ENCODE data around the gene USP31. TPM values are rescaled to one million over a fixed set of nuclear protein-coding genes. Genes with fewer than 3 reads are reported as not detected.

The USP31 gene
- total RNA-seq, 1 experiment from 2014 or later = 16.1 TPM

DNA sequence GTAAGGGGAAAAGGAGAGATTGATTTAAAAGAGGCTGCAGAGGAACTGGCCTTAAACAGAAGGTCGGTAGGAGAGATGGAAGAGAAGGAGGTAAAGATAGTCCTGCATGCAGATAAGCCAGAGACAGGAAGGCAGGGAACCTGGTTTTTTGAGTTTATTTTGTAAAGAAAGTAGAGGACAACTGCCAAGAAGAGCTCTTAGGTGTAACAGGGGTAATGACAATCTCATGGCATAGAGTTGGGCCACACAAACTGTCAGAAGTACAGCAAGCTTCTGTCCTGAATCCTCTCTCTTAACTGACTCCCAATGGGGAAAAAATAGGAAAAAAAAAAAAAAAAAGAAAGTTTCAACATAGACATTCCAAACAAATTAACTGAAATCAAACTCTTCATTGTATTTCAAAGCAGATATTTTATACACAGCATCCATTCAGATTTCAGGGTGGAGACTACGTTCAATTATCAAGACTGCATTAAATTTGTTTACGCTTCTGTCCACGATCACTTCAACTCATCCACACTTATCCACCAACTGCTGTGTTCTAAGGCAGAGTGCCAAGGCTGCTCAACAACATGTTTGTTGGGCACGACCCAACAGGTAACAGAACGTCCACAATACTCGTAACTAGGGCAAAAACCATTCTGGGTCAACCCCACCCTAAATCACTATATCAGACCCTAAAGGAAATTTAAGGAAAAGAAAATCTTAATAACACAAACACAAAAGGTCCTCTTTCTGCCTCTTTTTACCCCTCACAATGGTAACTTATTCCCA lies 34.9 kb downstream of the USP31 start:
- Histone ChIP-seq H3K4me2 (ENCODE audit: insufficient read depth, insufficient read length, low read length) (no peak overlapping the region), H2AFZ (ENCODE audit: low read length) (no peak overlapping the region), H2BK20ac (ENCODE audit: low read depth, low read length, poor library complexity, severe bottlenecking) (no peak overlapping the region), H3K27ac (ENCODE audit: insufficient read length, low read depth, low read length) (no peak overlapping the region), H4K5ac (ENCODE audit: insufficient read length, low read depth, low read length) (no peak overlapping the region), H3K23ac (ENCODE audit: insufficient read length, low read depth, low read length) (no peak overlapping the region), H2BK120ac (ENCODE audit: low read depth, low read length, poor library complexity, severe bottlenecking) (no peak overlapping the region), H3K27me3 (ENCODE audit: insufficient read depth, low read length) (no peaks in the 10 kb centered on the region), H3T11ph (ENCODE audit: low read length) (no peak overlapping the region), H3K79me2 (ENCODE audit: insufficient read depth, low read length) (no peaks in the 10 kb centered on the region; the same call in 1 of the 2 replicates), H3K79me1 (ENCODE audit: insufficient read depth, low read depth, low read length, poor library complexity, severe bottlenecking) (peaks cover 7% of the 10 kb centered on the region), H2BK15ac (ENCODE audit: low read depth, low read length) (no peak overlapping the region), H2BK12ac (ENCODE audit: insufficient read length, low read depth, low read length) (no peak overlapping the region), H3K9me3 (ENCODE audit: control insufficient read depth, low read depth, low read length) (no peaks in the 10 kb centered on the region), H3K4ac (ENCODE audit: low read depth, low read length) (no peak overlapping the region), H3K18ac (ENCODE audit: insufficient read length, low read depth, low read length) (no peak overlapping the region), H3K9ac (ENCODE audit: extremely low read depth, insufficient read length, low read length) (no peak overlapping the region), H2BK5ac (ENCODE audit: insufficient read length, low read length) (no peak overlapping the region), H3K14ac (ENCODE audit: insufficient read depth, low read length) (no peak overlapping the region), H4K20me1 (ENCODE audit: control insufficient read depth, insufficient read depth, insufficient read length) (no peaks in the 10 kb centered on the region), H4K91ac (ENCODE audit: insufficient read length, low read depth, low read length) (no peak overlapping the region), H3K23me2 (ENCODE audit: insufficient read length, low read depth, low read length, poor library complexity, severe bottlenecking) (no peaks in the 10 kb centered on the region), H4K8ac (replicated peaks; ENCODE audit: insufficient read length, low read depth, low read length) (no peak overlapping the region), H3K56ac (ENCODE audit: insufficient read length, low read depth, low read length) (no peak overlapping the region), H2AK5ac (ENCODE audit: insufficient read length, low read length) (no peak overlapping the region), H3K4me1 (ENCODE audit: insufficient read depth, low read length) (no peaks in the 10 kb centered on the region; the same call in 1 of the 2 replicates)
- no peaks in the 10 kb centered on the region for H3K27me3 Mint-ChIP-seq (ENCODE audit: low read depth)
- no peak overlapping the region for H3K4me3 Mint-ChIP-seq
- no peaks in the 10 kb centered on the region for H3K9me3 Mint-ChIP-seq
- H3K36me3 Mint-ChIP-seq (ENCODE audit: insufficient read depth in 1 of 3, low read depth in 3 of 3) = peaks cover 0 to 7% (median 4%) of the 10 kb centered on the region in 3 experiments; a peak in 4 of 7 replicates
- TF ChIP-seq, protein P1, sequence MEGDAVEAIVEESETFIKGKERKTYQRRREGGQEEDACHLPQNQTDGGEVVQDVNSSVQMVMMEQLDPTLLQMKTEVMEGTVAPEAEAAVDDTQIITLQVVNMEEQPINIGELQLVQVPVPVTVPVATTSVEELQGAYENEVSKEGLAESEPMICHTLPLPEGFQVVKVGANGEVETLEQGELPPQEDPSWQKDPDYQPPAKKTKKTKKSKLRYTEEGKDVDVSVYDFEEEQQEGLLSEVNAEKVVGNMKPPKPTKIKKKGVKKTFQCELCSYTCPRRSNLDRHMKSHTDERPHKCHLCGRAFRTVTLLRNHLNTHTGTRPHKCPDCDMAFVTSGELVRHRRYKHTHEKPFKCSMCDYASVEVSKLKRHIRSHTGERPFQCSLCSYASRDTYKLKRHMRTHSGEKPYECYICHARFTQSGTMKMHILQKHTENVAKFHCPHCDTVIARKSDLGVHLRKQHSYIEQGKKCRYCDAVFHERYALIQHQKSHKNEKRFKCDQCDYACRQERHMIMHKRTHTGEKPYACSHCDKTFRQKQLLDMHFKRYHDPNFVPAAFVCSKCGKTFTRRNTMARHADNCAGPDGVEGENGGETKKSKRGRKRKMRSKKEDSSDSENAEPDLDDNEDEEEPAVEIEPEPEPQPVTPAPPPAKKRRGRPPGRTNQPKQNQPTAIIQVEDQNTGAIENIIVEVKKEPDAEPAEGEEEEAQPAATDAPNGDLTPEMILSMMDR (conservative IDR thresholded peaks at IDR 0.05) = no peak
- DNase-seq = no peak
- H3K27ac Mint-ChIP-seq = peak overlapping the region in 2 of 3 experiments; percentile 57 to 68; a peak in 3 of 7 replicates
- peaks cover 18 to 31% of the 10 kb centered on the region in 2 experiments for H3K4me1 Mint-ChIP-seq
- WGBS (ENCODE audit: extremely low coverage, insufficient read length, low lambda C conversion rate) = 100% methylated on average over 1 of the region's 7 CpGs

Data from H9 (cell line).